B cell (primary cell): ENCODE measurements around the gene SLC50A1. TPM values are rescaled to one million over a fixed set of nuclear protein-coding genes. Genes with fewer than 3 reads are reported as not detected.
A peak's percentile ranks its signal among the peaks of the same experiment; 100 is the strongest.

ENCODE experiments used
- ATAC-seq: fragments of 200-7000 bp; cut with Tn5 transposase; one replicate; pipeline ENCODE4 v1.10.0; 2021; ENCODE audit warnings: low read depth, mild to moderate bottlenecking, moderate number of reproducible peaks, moderate library complexity
- CTCF ChIA-PET: fragments of 350-600 bp; sonication (Branson Sonifier 250); formaldehyde crosslinking; loops from one replicate; lab custom pipeline; 2021; ENCODE audit warnings: antibody characterized with exemption, inconsistent platforms; lab: Charles Lee
- POLR2A ChIA-PET: fragments of 350-600 bp; sonication (Branson Sonifier 250); formaldehyde crosslinking; loops from one replicate; lab custom pipeline; 2021; ENCODE audit warnings: antibody characterized with exemption; lab: Charles Lee
- DNase-seq: peaks from one replicate; pipeline ENCODE4 v3.0.0; 2013
- H2AFZ ChIP-seq: 2 replicates; pipeline ENCODE4 v1.6.1; 2012; ENCODE audit warnings: mild to moderate bottlenecking, low read depth, low read length; ENCODE audit not compliant: insufficient read depth, poor library complexity, severe bottlenecking
- H3K27ac ChIP-seq, 2 donors: 1 replicate in 1 of 2; 2 replicates in 1 of 2; pipeline ENCODE4 v1.5.1; 2012 to 2013; ENCODE audit warnings: low read length in 2 of 2, mild to moderate bottlenecking in 2 of 2, moderate library complexity in 1 of 2
- H3K27me3 ChIP-seq, 4 experiments: fragments of 200-600 bp in 1 of 4; sonication (generic) in 1 of 4; replicated peaks in 1 of 4; 1 replicate in 2 of 4; 2 replicates in 2 of 4; pipeline versions ENCODE4 v1.6.1 to v1.7.0; 2013 to 2016; ENCODE audit warnings: low read length in 3 of 4, mild to moderate bottlenecking in 2 of 4, mixed read lengths in 1 of 4, moderate library complexity in 1 of 4; ENCODE audit not compliant: insufficient read depth in 4 of 4, control insufficient read depth in 3 of 4; ENCODE audit errors: control extremely low read depth in 1 of 4
- H3K36me3 ChIP-seq, 2 experiments: replicated peaks in 1 of 2; 1 replicate in 1 of 2; 2 replicates in 1 of 2; pipeline versions ENCODE4 v1.6.1 to v1.7.1; 2013; ENCODE audit warnings: low read length in 1 of 2; ENCODE audit not compliant: insufficient read depth in 2 of 2, control insufficient read depth in 1 of 2; ENCODE audit errors: control extremely low read depth in 1 of 2, extremely low read depth in 1 of 2
- H3K4me1 ChIP-seq, 2 donors: fragments of 200-600 bp in 1 of 2; sonication (generic) in 1 of 2; 1 replicate in 1 of 2; 2 replicates in 1 of 2; pipeline versions ENCODE4 v1.5.1 to v1.6.1; 2013 to 2017; ENCODE audit warnings: low read length in 2 of 2; ENCODE audit not compliant: control insufficient read depth in 2 of 2, insufficient read depth in 2 of 2
- H3K4me2 ChIP-seq: replicated peaks from 2 replicates; pipeline ENCODE3; 2012; ENCODE audit warnings: mild to moderate bottlenecking, low read depth, low read length; ENCODE audit not compliant: poor library complexity, severe bottlenecking
- H3K4me3 ChIP-seq, 5 experiments: fragments of 200-600 bp in 1 of 5; sonication (generic) in 1 of 5; 1 replicate in 3 of 5; 2 replicates in 2 of 5; pipeline versions ENCODE4 v1.5.1 to v1.7.0; 2011 to 2016; ENCODE audit warnings: low read length in 4 of 5, mild to moderate bottlenecking in 4 of 5, low read depth in 2 of 5, control low read depth in 1 of 5, moderate library complexity in 1 of 5; ENCODE audit not compliant: insufficient read depth in 1 of 5; ENCODE audit errors: control extremely low read depth in 1 of 5, extremely low read depth in 1 of 5
- H3K79me2 ChIP-seq: fragments of 200-600 bp; sonication (generic); one replicate; pipeline ENCODE4 v1.6.0; 2016; ENCODE audit warnings: low read length; ENCODE audit not compliant: control insufficient read depth, insufficient read depth
- H3K9ac ChIP-seq: fragments of 200-600 bp; sonication (generic); 2 replicates; pipeline ENCODE4 v1.6.1; 2017; ENCODE audit warnings: mild to moderate bottlenecking, low read length, moderate library complexity
- H3K9me3 ChIP-seq, 3 donors: one replicate each; pipeline versions ENCODE4 v1.6.1 to v1.7.1; 2013; ENCODE audit warnings: low read length in 2 of 3; ENCODE audit not compliant: control insufficient read depth in 2 of 3, insufficient read depth in 1 of 3; ENCODE audit errors: control extremely low read depth in 1 of 3
- H4K20me1 ChIP-seq: 2 replicates; pipeline ENCODE4 v1.6.0; 2012; ENCODE audit warnings: mild to moderate bottlenecking, low read length; ENCODE audit not compliant: insufficient read depth, control insufficient read depth, poor library complexity, severe bottlenecking
- H3K27ac Mint-ChIP-seq: one replicate; pipeline ENCODE4 v1.8.0; 2021; ENCODE audit warnings: mixed read lengths
- H3K27me3 Mint-ChIP-seq: one replicate; pipeline ENCODE4 v1.8.0; 2021; ENCODE audit warnings: mixed read lengths
- H3K4me1 Mint-ChIP-seq: one replicate; pipeline ENCODE4 v1.8.0; 2021; ENCODE audit warnings: mixed read lengths
- H3K4me3 Mint-ChIP-seq: one replicate; pipeline ENCODE4 v1.8.0; 2021; ENCODE audit warnings: mixed read lengths
- H3K9me3 Mint-ChIP-seq: one replicate; pipeline ENCODE4 v1.8.0; 2022; ENCODE audit warnings: mixed read lengths; ENCODE audit not compliant: insufficient read depth
- CTCF ChIP-seq: fragments of 200-600 bp; IDR thresholded peaks from one replicate; pipeline ENCODE4 v1.8.0; 2022; ENCODE audit warnings: antibody characterized with exemption, mild to moderate bottlenecking
- EZH2 ChIP-seq: IDR thresholded peaks from 2 replicates; pipeline ENCODE4 v1.6.1; 2012; ENCODE audit warnings: borderline replicate concordance, low read depth, mild to moderate bottlenecking, moderate library complexity, low read length; ENCODE audit not compliant: insufficient read depth, poor library complexity, severe bottlenecking
- WGBS: methylation state at CpG from one replicate; pipeline ENCODE4 v1.1.5; 2013; ENCODE audit warnings: missing lambda C conversion rate; ENCODE audit not compliant: insufficient coverage; 5-methylcytosine and 5-hydroxymethylcytosine counted together
- intact Hi-C: fragments of 100-400 bp; cut with micrococcal nuclease; formaldehyde crosslinking; loops from one replicate; pipeline ENCODE4 v1.10.0; 2022
- polyA plus RNA-seq: library from polyadenylated mRNA; depleted of rRNA; stranded (reverse); fragments of >200 nt; gene quantifications from 2 replicates; pipeline ENCODE4 v1.2.3, GENCODE V29; 2012
- total RNA-seq, 2 donors: library from RNA; stranded (reverse); fragments of 120-200 nt in 1 of 2; gene quantifications; 1 replicate in 1 of 2; 2 replicates in 1 of 2; pipeline versions ENCODE4 v1.2.3 to v1.2.4, GENCODE V29; 2013 to 2022

SLC50A1 gene
- total and polyA plus RNA-seq, 2 donors (not counting 1 experiment from before 2014, with no cell fraction given) = 62.8 to 86.8 TPM

- no peaks in the 10 kb centered on the region for H3K36me3 ChIP-seq
- ATAC-seq (no peak), DNase-seq (peak; percentile 37)
- peaks cover 8% of the 10 kb centered on the region for H4K20me1 ChIP-seq
- H3K27me3 ChIP-seq = peaks cover 0 to 54% (median 27%) of the 10 kb centered on the region in 4 experiments
- no peaks in the 10 kb centered on the region for H3K79me2 ChIP-seq
- H3K9ac ChIP-seq = peak overlapping the region; percentile 64
- Mint-ChIP-seq H3K4me3 (peak overlapping the region; percentile 79), H3K9me3 (no peaks in the 10 kb centered on the region), H3K4me1 (peaks cover 34% of the 10 kb centered on the region), H3K27me3 (peaks cover 48% of the 10 kb centered on the region), H3K27ac (peak overlapping the region; percentile 26)
- ChIA-PET CTCF (interaction anchor here (0.7 to 3.2 kb wide), 8 partner anchors 24 to 46 kb away, joined by 3 to 15 read pairs (median 4); partner anchors contain the start of gene KRTCAP2), POLR2A (interaction anchor here (0.5 to 1.1 kb wide), 2 partner anchors 15 to 45 kb away, joined by 3 read pairs; partner anchors contain the start of gene KRTCAP2)
- no peak overlapping the region for H3K27ac ChIP-seq
- peak overlapping the region; percentile 98 for H3K4me2 ChIP-seq
- H3K4me1 ChIP-seq = peaks cover 34 to 36% of the 10 kb centered on the region in 2 donors
- H3K9me3 ChIP-seq = peaks cover 0 to 7% (median 0%) of the 10 kb centered on the region in 3 donors
- 3% methylated on average over 10 of the region's 17 CpGs for WGBS
- peak overlapping the region; percentile 71 for H2AFZ ChIP-seq
- intact Hi-C loops = loop anchor here (1.0 to 5.0 kb wide), 3 partner anchors 12 to 39 kb away; partner anchors contain the start of gene DPM3
- TF ChIP-seq CTCF (no peak), EZH2 (no peak)
- peak overlapping the region; percentile 13 to 58 (median 48) for H3K4me3 ChIP-seq
These were observed 7.5 kb upstream of the SLC50A1 start for GRCh38 chr1:155127967-155128754.
